Retina (tissue), 1 donor: Measurements from ENCODE around the gene ZCCHC12.

Experiments used
- DNase-seq: peaks from one replicate; pipeline ENCODE4 v3.0.0-alpha.2; 2016

Gene ZCCHC12

GRCh38 chrX:118872102-118872566 is 48.5 kb downstream of the ZCCHC12 start:
- peak; percentile 13 for DNase-seq
